ENCODE measurements around the gene GPC6.

DNA sequence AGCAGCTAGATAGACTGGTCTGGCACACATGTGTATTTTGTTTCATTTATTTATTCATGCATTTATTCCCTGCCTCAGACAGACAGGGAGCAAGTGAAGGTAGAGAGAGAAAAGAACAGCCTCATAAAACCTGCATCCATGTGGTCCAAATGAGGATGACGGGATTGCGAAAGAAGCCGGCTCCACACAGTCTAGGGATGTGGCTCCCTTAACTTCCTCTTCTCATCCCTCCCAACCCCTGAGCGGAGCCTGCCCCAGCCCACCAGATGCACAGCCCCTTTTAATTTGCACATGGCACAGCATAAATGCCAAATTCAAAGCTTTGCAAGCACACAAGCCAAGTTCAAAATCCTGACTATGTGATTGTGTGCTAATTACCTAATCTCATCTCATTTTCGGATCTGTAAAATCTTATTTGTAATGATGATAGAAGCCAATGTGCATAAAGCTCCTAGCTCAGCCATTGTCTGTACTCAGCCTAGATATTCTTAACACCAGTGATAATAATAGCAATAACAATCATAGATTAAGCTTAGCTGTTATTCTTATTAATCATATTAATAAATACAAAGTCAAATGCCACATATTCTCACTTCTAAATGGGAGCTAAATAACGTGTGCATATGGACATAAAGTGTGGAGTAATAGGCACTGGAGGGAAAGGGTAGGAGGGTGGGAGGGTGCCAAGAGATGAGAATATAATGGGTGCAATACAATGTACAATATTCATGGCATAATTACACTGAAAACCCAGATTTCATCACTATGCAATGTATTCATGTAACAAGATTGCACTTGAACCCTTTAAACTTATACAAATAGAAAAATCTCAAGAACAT lies 1096.5 kb downstream of the GPC6 start:
- TF ChIP-seq, protein P1, sequence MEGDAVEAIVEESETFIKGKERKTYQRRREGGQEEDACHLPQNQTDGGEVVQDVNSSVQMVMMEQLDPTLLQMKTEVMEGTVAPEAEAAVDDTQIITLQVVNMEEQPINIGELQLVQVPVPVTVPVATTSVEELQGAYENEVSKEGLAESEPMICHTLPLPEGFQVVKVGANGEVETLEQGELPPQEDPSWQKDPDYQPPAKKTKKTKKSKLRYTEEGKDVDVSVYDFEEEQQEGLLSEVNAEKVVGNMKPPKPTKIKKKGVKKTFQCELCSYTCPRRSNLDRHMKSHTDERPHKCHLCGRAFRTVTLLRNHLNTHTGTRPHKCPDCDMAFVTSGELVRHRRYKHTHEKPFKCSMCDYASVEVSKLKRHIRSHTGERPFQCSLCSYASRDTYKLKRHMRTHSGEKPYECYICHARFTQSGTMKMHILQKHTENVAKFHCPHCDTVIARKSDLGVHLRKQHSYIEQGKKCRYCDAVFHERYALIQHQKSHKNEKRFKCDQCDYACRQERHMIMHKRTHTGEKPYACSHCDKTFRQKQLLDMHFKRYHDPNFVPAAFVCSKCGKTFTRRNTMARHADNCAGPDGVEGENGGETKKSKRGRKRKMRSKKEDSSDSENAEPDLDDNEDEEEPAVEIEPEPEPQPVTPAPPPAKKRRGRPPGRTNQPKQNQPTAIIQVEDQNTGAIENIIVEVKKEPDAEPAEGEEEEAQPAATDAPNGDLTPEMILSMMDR (IDR thresholded peaks at IDR 0.05): no peak
- no peak for TF ChIP-seq POLR2A (IDR thresholded peaks at IDR 0.05)

All from uterus (tissue), 2 donors.